Ramos (cell line): ENCODE results near the gene SGTA.

Experiments
- in situ Hi-C: fragments of 300-500 bp; cut with MboI; formaldehyde crosslinking; loops from one replicate; pipeline ENCODE4 v1.14.3; 2022; ENCODE audit warnings: low sequenced_read_pairs; ENCODE audit not compliant: unreplicated experiment

SGTA gene

DNA sequence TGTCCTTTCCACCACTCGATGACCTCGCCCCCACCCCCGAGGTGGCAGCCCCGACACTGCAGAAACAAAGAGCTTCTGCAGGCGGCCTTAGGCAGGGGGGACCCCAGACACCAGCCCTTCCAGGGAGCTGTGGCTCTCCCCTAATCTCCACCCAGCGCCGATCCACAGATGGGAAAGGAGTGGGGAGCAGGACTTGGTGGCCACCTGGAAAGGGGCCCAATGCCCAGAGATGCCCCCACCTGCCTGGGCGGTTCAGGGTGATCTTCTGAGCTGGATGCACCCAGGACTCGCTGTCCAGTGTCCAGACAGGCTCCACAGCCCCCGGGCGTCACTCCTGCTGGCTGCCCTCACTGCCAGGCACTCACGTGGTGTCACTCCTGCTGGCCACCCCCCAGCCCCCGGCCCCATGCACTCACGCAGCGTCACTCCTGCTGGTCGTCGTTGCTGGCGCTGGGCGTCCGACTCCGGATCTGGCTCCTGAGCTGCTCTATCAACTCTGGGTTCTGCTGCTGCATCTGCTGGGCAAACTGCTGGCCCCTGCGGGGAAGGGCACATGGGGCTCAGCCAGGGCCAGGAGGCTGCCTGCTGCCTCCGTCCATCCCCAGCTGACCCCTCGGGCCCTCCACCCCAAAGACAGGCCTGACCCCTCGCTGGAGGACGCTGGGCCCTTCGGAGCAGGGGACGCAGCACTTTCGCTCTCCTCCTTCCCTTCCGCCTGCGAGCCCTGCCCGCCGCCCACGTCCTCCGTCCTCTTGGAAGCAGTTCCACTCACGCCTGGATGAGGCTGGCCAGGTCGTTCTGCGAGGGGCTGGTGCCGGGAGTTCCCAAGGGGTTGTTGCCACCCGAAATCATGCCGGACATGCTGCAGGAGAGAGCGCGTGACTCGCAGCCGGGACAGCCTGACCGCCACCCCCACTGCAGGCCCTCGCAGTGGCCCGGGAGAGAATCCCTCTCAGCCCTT lies 25.9 kb downstream of the SGTA start:
- in situ Hi-C loops = no loop called here

DNA sequence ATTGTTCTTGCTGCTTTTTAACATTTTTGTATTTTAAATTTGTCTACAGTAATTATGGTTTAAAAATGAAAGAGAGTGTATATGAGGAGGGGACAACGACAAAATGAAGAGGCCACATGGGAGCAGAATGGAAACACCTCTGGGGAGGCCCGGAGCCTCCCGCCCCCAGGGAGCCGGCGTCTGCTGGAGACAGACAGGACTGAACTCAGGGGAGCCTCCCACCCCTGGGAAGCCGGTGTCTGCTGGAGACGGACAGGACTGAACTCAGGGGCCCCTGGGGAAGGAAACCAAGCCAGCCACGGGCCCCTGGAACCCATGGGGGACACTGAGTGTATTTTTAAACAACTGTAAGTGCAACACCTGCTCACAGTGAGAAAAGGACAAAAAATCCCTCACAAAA lies 26.6 kb downstream of the SGTA start:
- in situ Hi-C loops = no loop called here

DNA sequence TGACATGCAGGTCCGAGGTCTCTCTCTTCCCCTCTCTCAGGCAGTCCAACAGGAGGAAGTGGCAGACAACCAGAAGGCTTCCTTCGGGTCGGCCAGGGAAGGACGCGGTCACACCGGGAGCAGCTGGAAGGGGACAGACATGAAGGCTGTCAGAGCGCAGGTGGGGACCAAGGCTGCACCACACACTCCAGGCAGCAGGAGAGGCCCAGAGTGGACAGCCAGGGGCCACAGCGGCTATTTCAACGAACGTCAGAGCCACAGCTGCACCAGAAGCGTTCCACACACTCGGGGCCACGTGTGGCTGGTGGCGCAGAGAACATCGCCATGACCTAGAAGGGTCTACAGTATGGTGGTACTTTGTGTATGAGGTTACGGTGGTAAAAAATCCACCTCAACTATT lies 27.3 kb downstream of the SGTA start:
- in situ Hi-C loops = no loop called here

DNA sequence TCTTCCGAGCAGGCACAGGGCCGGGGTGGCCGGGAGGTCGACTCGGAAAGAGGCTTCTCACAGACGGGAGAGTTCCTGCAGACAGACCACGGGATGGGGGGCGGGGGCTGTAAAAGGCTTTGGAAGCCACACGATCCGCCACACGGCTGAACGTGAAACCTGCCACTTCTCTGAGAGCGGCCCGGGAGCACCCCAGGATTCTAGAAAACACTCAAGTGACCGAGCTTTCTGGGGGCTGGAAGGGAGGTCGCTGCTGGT lies 27.7 kb downstream of the SGTA start:
- in situ Hi-C loops = no loop called here

DNA sequence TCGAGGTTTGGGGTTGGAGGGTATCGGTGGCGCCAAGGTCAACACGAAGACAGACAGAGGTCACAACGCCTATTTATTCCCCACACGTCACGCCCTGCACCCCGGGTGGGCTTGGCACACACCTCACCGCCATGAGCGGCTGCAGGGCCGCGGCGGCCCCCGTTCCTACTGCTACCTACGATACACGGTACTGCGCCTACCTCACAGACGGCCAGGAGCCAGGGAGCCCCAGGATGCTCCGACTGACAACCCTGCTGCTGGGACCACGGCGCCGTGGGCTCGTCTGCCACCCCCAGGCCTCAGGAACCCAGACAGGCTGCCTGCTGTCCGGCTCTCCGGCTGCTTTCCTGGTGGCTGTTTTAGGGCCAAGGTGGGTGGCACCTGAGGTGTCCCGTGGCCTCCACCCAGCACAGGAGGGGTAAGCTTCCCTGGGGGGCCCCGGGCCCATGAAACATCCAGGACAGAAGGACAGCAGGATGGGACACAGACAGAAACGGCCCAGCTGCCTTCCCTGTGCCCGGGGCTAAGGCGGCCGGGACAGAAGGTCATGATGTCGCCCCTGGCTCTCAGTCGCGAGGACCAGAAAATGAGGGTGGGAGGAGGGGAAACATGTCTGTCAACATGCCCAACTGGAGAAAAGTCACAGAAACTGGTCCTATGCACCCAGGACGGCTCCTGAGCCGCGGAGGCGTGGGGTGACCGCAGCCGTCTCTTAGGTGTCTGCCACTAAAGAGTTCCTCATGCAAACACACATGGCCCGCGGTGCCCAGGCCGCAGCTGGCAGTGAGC lies 28.2 kb downstream of the SGTA start:
- in situ Hi-C loops = loop anchor here (5.0 kb wide), 1 partner anchor 108 kb away; no protein-coding TSS in a partner anchor

DNA sequence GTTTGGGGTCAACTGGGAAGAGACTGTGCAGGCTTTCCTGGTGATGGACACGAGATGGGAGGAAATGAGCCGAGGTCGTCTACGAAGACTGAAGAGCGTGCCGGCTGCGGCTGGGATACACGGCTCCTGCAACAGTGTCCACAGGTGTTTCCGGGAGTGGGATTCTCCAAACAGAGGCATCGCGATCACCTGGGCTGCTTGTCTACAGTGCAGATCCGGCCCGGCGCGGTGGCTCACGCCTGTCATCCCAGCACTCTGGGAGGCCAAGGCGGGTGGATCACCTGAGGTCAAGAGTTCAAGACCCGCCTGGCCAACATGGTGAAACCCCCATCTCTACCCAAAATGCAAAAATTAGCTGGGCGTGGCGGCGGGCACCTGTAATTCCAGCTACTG lies 31.6 kb downstream of the SGTA start:
- in situ Hi-C loops = loop anchor here (5.0 kb wide), 1 partner anchor 104 kb away; no protein-coding TSS in a partner anchor

DNA sequence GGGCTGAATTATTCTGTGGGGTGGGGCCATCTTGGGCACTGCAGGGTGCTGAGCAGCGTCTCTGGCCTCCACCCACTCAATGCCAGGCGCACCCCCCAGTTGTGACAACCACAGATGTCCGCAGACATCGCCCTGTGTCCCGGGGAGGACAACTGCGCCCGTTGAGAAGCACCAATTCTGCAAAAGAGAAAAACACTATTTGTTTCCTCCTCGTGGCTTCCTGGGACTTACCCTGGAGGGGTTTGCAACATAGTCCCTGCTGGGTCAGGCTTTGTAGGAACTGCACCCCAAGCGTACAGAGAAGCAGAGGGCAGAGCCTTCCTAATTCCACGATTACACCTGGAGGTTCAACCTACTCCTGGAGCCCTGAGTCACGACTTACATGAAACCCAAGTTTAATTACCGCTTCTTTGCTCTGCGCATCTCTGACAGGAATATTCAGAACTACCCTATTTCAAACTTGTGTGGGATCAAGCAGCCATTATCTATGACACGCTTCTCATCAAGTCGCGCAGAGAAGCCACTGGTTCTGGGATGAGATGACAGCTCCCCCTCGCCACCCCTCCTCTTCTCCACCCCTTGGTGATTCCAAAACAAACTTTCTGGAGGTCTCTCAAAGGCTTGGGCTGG lies 32.1 kb downstream of the SGTA start:
- in situ Hi-C loops = loop anchor here (5.0 kb wide), 1 partner anchor 104 kb away; no protein-coding TSS in a partner anchor

DNA sequence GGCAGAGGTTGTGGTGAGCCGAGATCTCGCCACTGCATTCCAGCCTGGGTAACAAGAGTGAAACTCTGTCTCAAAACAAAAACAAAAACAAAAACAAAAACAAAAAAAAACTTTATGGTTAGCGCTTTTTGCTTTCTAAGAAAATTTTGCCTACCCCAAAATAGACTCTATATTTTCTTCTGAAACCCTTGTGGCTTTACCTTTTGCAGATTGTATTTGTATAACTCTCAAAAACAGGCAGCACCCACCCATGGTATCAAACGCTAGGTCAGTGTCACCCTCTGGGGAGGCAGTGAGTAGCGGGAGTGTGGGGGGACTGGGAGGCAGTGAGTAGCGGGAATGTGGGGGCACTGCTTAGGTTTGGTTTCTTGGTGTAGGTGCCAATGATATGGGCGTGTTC lies 35.7 kb downstream of the SGTA start:
- in situ Hi-C loops = no loop called here

DNA sequence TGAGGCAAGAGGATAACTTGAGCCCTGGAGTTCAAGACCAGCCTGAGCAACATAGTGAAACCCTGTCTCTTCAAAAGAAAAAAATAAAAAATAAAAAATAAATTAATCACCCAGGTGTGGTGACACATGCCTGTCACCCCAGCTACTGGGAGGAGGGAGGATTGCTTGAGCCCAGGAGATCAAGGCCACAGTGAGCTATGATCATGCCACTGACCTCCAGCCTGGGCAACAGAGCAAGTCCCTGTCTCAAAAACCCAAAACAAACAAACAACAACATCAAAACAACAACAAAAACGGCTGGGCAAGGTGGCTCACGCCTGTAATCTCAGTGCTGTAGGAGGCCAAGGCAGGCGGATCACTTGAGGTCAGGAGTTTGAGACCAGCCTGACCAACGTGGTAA lies 39.0 kb downstream of the SGTA start:
- in situ Hi-C loops = no loop called here

DNA sequence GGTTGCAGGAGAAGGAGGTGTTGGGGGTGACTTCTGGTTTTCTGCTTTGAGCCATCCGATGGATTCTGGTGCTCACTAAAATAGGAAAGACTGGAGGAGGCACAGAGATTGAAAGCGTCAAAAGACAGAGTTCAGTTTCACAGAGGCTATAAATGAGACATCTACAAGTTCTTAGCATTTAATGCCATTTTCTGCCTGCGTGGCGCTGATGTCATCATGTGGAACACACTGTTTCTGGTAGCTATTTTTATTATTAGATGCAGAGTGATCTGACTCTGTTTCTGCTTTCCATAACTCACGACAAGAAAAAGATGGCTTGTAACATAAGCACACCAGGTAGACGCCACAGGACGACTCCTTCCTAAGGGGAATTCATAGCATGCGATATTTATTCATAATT lies 40.0 kb downstream of the SGTA start:
- in situ Hi-C loops = no loop called here

DNA sequence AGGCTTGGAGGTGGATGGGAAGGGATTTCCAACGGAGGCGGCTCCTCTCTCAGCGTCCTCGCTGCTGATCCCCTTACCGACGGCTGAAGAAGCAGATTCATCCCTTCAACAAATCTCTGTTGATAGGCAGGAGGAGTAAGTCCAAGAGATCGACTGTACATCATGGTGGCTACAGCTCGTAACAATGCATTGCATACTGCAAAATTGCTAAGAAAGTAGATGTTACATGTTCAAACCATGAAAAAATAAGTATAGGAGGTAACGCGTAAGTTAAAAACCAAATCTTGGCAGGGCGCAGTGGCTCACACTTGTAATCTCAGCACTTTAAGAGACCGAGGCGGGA lies 42.8 kb downstream of the SGTA start:
- in situ Hi-C loops = no loop called here

DNA sequence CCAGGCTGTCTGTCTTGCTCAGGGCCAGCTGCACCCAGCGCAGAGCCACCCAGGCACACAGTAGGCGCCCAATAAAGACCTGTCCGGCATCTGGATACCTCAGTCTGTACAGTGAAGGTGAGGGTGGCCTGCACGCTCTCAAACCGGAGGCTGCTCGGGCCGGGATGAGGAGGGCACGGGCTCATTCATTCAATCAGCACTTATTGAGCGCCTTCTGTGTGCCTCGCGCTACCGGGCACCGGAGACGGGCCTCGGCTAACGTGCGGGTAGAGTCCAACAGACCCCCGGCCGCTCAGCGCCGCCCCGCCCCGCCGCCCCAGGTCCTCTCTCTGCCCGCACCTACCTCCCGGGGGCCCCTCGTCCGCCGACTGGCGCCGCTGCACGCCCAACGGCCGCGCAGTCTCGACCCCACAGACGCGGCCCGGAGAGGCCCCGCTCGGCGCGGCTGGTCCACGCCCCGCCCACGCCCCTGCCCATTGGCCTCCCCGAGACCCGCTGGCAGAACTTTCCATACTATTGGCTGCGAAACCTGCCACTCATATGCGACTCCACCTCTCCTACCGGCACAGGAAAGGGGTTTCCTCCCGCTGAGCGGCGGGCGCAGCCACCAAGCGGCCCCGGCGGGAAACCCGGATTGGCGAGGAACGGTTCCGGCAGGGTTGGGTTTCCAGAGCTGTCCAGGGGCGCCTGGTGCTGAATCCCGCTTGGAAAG lies 43.3 kb downstream of the SGTA start, which contains the start of gene SLC39A3:
SLC39A3 (minus strand) TSS at position 416 of the 712 bp plus-strand sequence. CDS start 2,760 bp downstream, outside the sequence.
- in situ Hi-C loops = no loop called here

DNA sequence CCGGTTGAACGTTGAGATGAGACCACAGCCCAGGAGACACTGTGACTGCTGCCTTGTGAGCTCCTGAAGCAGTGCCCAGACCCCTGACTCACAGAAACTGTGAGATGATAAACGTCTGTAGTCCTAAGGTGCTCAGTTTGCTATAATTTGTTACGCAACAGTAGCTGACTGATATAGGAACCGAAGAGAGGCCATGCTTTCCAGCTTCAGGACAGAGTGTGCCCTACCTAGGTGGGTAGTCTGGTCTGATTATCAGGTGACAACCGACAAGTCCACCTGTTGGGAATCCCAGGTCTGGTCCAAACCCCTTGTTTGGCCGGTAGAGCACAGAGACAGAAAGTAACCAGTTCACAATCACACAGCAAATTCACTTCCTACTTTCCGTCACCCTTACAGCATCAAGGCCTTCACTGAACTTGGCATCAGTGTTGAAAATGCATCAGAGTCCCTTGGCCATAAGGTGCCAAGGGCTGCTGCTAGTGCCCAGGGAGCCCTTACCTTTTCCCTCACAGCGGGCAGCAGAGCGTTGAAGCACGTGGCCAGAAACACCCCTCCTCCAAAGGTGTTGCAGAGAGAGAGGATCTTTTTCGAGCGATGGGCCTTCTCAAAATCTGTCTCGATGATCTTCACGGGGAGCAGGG lies 46.4 kb downstream of the SGTA start:
- in situ Hi-C loops = no loop called here

DNA sequence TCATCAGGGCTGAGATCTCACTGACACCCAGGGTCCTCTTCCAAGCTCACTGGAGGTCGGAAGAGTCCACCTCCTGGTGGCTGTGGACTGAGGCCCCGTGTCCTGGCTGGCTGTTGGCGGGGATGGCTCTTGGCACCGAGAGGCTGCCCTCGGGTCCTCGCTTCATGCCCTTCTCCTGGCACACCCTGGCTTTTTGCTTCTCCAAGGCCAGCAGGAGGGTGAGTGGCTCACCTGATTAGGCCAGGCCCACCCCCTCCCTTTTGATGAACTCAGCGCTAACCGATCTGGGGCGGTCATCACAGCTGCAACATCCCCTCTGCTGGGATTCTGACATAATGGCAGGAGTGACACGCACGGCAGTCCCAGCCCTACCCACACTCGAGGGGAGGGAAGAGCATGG lies 47.7 kb downstream of the SGTA start:
- in situ Hi-C loops = no loop called here

DNA sequence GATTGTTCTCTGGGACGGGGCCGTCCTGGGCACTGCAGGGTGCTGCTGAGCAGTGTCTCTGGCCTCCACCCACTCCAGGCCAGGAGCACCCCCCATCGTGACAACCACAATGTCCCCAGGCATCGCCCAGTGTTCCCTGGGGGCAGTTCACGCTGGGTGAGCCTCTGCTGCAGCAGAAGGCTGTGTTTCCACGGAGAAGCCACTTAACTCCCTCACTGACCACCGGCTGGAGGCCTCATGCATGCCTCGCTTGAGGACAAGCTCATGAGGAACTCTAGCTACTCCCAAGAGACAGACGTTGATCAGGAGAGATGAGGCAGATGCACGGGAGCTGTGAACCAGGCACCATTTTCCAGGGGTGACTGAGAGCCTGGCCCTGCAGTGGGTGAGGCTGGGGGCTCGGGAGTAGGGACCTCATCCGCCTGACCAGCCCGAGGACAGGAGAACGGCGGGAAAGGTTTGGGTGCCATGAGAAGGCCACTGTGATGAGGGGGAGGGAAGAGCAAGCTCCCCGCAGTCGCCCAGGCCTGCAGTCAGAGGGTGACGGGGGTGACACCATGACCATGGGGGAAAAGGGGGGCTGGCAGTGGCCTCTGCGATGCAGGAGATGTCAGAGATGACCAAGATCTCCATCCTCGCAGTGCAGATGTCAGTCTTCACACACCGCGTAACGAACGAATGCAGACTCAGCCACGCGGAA lies 48.3 kb downstream of the SGTA start:
- in situ Hi-C loops = no loop called here

DNA sequence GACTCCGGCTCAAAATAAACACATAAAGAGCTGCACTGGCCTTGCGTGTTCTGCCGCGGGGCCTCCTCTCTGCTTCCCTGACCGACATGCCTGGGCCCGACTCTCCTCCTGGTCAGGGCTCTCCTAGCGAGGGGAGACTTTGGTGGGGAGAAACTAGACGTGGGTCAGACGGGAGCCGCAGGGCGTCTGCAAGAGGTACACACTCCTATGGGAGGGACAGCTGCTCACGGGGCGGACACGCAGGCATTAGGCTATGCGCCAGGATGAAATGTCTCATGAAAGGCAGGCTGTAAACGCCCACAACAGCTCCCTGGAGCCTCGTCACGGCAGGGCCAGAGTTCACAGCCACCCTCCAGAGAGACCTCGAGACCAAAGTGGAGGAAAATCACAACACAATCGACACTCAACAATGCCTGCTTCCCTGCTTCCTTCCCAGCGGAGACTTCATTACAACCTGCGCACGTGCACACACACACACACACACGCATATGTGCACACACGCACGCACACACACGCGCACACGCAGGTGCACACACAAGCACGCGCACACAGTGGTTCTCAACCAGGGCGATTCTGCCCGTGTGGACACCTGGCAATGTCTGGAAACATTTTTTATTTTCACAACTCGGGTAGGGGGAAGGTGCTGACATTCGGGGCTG lies 49.0 kb downstream of the SGTA start:
- in situ Hi-C loops = no loop called here

DNA sequence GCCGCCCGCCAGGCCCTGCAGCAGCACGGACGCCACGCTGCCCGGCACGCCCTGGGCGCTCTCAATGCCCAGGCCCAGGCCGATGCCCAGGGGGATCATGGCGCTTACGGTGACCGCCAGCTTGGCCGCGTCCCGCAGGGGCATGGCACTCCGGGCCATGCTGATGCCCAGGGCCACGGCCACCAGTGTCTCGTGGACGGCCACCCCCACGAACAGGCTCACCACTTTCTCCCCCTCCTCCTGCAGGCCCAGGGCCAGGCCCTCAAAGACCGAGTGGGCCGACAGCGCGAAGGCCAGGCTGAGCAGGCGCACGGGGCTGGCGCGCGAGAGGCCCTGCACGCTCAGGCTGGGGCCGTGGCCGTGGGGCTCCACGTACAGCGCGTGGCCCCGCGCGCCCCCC lies 50.2 kb downstream of the SGTA start:
- in situ Hi-C loops = no loop called here

DNA sequence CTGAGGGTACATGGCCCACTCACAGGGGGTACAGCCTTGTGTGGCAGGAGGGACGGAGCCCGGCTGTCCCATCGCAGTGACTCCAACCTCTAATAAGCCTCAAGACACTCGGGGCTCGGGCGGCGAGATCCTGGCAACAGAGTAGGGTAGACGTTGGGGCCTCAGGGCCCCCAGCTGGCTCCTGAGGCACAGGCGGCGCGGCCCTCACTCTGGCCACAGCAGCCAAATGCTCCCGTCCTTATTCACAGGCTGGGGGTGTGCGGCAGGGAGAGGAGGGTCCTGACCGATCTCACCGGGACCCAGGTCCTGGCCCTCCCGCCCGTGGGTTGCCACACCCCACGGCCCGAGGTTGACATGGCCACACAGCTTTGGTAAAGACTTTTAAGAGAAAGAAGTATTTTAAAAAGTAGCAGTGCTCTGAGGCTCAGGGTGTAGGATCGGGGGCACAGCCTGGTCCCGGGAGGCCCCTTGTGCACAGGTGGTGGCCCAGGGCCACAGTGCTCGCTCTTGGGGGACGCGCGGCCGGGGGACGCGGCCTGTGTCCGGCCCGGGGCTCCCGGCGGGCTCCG lies 50.8 kb downstream of the SGTA start:
- in situ Hi-C loops = no loop called here
